Duodenal mucosa (tissue), 2 donors: ENCODE data around the gene CSK.

ENCODE experiments used
- H3K27ac ChIP-seq: one replicate; pipeline ENCODE4 v1.7.0; 2013; ENCODE audit warnings: low read depth, low read length
- H3K27me3 ChIP-seq, 2 donors: one replicate each; pipeline ENCODE4 v1.7.0; 2013; ENCODE audit warnings: low read length in 2 of 2, control low read depth in 1 of 2; ENCODE audit not compliant: insufficient read depth in 2 of 2, control insufficient read depth in 1 of 2
- H3K36me3 ChIP-seq, 2 donors: one replicate each; pipeline ENCODE4 v1.7.0; 2013; ENCODE audit warnings: low read length in 2 of 2, control low read depth in 1 of 2; ENCODE audit not compliant: insufficient read depth in 2 of 2, control insufficient read depth in 1 of 2
- H3K4me1 ChIP-seq, 2 donors: one replicate each; pipeline ENCODE4 v1.7.0; 2013; ENCODE audit warnings: low read length in 2 of 2, control low read depth in 1 of 2; ENCODE audit not compliant: insufficient read depth in 2 of 2, control insufficient read depth in 1 of 2
- H3K4me3 ChIP-seq, 2 donors: one replicate each; pipeline ENCODE4 v1.7.0; 2013; ENCODE audit warnings: low read length in 2 of 2, low read depth in 1 of 2
- H3K9ac ChIP-seq, 2 donors: one replicate each; pipeline ENCODE4 v1.7.0; 2013; ENCODE audit warnings: low read length in 2 of 2, low read depth in 1 of 2
- H3K9me3 ChIP-seq, 2 donors: one replicate each; pipeline ENCODE4 v1.7.0; 2013; ENCODE audit warnings: low read length in 2 of 2, control low read depth in 1 of 2; ENCODE audit not compliant: control insufficient read depth in 1 of 2

Gene CSK

DNA sequence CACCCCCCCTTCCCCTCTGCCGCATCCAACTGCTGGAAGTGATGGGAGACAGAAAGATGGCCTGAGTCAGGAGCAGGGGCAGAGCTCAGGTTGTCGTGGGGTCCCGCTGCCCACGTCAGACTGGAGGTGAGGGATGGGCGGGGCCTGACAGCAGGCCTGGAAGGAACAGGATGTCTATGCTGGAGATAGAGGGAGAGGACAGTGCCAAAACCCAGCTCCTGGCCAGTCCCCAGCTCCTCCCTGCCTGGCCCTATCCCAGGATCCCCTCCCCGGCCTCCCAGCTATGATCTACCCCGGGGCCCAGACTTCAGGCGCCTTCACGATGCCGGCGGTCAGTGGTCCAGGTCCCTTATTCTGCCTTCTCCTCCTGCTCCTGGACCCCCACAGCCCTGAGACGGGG, 30.7 kb downstream of the CSK start, which contains the start of gene LMAN1L:
TSS of gene LMAN1L (plus strand) at position 303 of the 400 bp plus-strand sequence. CDS start at position 323, 20 bp downstream.
- no peaks in the 10 kb centered on the region for H3K27me3 ChIP-seq
- H3K4me1 ChIP-seq, result peaks cover 21 to 26% of the 10 kb centered on the region in 2 donors
- H3K9me3 ChIP-seq, result no peaks in the 10 kb centered on the region
- H3K4me3 ChIP-seq, result no peak within 1 kb of the TSS
- H3K27ac ChIP-seq, result no peak within 1 kb of the TSS
- H3K36me3 ChIP-seq, result no peaks in the 10 kb centered on the region
- no peak within 1 kb of the TSS for H3K9ac ChIP-seq

DNA sequence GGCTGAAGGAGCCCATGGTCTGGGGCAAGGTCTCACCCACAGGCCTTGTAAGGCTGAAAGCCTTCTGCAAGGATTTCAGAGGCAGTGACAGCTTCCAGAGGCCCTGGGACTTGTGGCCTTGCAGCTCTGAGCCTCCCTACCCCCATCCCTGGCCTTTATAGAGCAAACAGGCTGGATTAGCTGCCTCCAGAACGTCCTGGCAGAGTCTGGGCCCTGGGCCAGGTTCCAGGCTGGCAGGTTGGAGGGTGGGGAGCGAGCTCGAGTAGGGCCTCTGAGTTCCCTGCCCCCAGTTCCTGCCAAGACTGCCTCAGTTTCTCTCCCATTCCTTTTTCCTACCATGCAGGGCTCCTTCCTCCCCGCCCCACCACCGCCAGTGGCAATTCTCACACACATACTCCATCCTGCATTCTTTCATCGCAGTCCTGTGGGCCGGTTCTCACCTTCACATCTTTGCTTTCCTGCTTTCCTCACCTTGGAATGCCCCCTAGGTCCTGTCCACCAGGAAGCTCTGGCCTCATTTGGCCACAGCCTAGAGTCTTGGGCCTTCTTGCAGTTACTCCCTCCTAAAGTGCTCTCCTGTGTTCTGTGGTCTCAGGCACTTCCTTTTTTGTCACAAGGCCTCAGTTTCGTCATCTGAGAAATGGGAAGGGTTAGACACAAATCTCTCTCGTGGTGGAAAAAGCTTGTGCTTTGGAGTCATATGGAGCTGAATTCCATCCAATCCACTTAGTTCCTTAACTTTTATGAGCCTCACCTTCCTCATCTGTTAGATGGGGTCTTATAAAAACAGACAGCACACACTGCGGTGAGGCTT, 33.4 kb downstream of the CSK start:
- H3K27ac ChIP-seq, result no peak overlapping the region
- peak overlapping the region in 1 of 2 donors; percentile 43 for H3K9ac ChIP-seq

GRCh38 chr15:74815961-74816360, 34.1 kb downstream of the CSK start:
- Histone ChIP-seq H3K27ac (no peak overlapping the region), H3K9ac (no peak overlapping the region), H3K4me3 (no peak overlapping the region), H3K27me3 (no peaks in the 10 kb centered on the region), H3K9me3 (no peaks in the 10 kb centered on the region), H3K36me3 (no peaks in the 10 kb centered on the region), H3K4me1 (peaks cover 30 to 34% of the 10 kb centered on the region in 2 donors)

More for the DNA sequence above, 33.4 kb downstream of the CSK start:
- no peaks in the 10 kb centered on the region for H3K36me3 ChIP-seq
- H3K9me3 ChIP-seq, result no peaks in the 10 kb centered on the region
- H3K4me1 ChIP-seq, result peaks cover 30 to 34% of the 10 kb centered on the region in 2 donors
- no peaks in the 10 kb centered on the region for H3K27me3 ChIP-seq
- no peak overlapping the region for H3K4me3 ChIP-seq

DNA sequence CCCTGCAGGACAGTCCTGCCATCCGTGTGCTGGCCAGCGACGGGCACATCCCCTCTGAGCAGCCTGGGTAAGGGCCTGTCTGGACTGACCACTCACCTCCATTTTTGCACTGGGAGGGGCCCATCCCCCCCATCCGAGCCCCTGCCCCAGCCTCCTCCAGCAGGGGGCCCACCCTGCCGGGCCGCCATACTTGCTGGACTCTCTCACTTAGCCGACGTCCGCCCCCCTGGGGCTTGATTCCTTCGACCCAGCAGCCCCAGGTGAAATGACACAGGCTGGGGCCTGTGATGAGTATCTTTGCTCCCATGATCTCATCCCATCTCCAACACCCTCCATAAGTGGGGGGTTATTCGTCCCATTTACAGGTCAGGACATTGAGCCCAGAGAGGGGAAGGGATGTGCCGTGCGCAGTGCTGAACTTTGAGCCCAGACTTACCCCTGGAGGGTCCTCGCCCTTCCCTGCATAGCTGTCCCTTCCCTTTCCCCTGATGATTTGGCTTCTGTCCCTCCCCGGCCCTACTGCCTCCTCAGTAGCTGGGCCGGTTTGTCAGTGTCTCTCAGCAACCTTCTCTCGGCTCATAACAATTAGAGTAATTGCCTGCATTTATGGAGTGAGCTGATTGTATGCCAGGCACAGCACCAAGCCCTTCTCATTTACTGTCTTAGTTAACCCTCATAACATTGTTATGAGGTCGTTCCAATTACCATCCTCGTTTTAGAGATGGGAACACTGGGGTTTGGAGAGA, 34.9 kb downstream of the CSK start:
- Histone ChIP-seq H3K27ac (no peak overlapping the region), H3K27me3 (no peaks in the 10 kb centered on the region), H3K4me1 (peaks cover 30 to 34% of the 10 kb centered on the region in 2 donors)

DNA sequence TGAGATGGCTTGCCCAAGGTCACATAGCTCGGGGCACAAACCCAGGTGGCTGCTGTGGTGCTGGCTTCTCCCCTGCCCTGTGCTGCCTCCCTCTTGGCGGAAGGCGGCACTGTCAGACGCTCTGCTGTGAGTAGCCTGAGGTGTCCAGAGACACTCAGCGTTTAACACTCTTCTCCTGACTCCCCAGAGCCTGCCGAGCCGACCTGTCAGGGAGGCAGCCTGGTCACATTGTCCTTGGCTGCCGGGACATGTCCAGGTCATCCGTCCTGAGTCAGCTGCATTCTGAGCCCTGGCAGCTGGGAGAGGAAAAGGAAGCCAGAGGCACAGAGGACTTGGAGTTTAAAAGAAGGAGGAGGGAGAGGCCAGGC, 35.5 kb downstream of the CSK start:
- Histone ChIP-seq H3K9me3 (no peaks in the 10 kb centered on the region), H3K9ac (peak overlapping the region in 1 of 2 donors; percentile 7), H3K27ac (no peak overlapping the region), H3K27me3 (no peaks in the 10 kb centered on the region), H3K4me1 (peaks cover 30 to 34% of the 10 kb centered on the region in 2 donors), H3K36me3 (no peaks in the 10 kb centered on the region), H3K4me3 (no peak overlapping the region)

More for the DNA sequence above, 34.9 kb downstream of the CSK start:
- no peaks in the 10 kb centered on the region for H3K36me3 ChIP-seq
- no peak overlapping the region for H3K4me3 ChIP-seq
- H3K9ac ChIP-seq, result peak overlapping the region; percentile 1 to 7
- no peaks in the 10 kb centered on the region for H3K9me3 ChIP-seq

DNA sequence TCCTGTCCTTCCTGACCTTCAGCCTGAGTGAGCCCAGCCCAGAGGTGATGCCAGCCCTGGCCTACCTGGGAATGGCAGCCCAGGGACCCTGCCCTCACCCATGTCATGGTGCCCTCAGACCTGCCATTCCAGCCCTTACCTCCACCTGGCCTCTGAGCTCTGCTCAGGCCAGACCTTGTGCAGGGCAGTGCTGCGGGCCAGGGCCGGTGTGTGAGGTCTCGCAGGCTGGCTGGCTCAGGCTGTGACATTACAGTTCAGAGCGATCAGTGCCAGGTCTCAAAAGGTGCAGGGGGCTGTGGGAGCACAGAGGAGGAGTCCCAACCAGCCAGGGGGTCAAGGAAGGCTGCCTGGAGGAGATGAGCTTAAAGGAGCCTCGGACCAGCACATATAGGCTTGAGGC, 38.2 kb downstream of the CSK start:
- Histone ChIP-seq H3K27ac (no peak overlapping the region), H3K9ac (no peak overlapping the region)

GRCh38 chr15:74821091-74821789, 39.4 kb downstream of the CSK start:
- no peak overlapping the region for H3K4me3 ChIP-seq

More for the DNA sequence above, 38.2 kb downstream of the CSK start:
- H3K27me3 ChIP-seq, result no peaks in the 10 kb centered on the region
- H3K36me3 ChIP-seq, result no peaks in the 10 kb centered on the region
- H3K4me1 ChIP-seq, result peaks cover 25 to 28% of the 10 kb centered on the region in 2 donors
- H3K9me3 ChIP-seq, result no peaks in the 10 kb centered on the region
- H3K4me3 ChIP-seq, result no peak overlapping the region

DNA sequence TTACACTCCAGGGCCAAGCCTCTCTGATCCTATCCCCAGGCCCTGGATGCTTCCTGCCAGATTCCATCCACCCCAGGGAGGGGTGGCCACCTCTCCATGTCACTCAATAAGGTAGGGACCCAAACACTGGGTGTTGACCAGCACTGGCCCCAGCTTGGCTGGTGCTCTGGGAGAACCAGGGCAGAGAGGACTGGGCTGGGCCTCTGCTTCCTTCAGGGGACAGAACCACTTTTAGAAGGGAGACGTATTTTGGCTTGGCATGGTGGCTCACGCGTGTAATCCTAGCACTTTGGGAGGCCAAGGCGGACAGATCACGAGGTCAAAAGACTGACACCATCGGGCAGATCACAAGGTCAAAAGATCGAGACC, 39.9 kb downstream of the CSK start:
- H3K4me3 ChIP-seq, result no peak overlapping the region
- peaks cover 19 to 20% of the 10 kb centered on the region in 2 donors for H3K4me1 ChIP-seq
- no peaks in the 10 kb centered on the region for H3K36me3 ChIP-seq
- H3K27me3 ChIP-seq, result peaks cover 1 to 10% of the 10 kb centered on the region in 2 donors
- H3K9ac ChIP-seq, result no peak overlapping the region
- H3K27ac ChIP-seq, result no peak overlapping the region
- H3K9me3 ChIP-seq, result no peaks in the 10 kb centered on the region

More at GRCh38 chr15:74821091-74821789, 39.4 kb downstream of the CSK start:
- no peaks in the 10 kb centered on the region for H3K36me3 ChIP-seq
- H3K9me3 ChIP-seq, result no peaks in the 10 kb centered on the region
- H3K4me1 ChIP-seq, result peaks cover 20 to 22% of the 10 kb centered on the region in 2 donors
- no peak overlapping the region for H3K9ac ChIP-seq
- no peak overlapping the region for H3K27ac ChIP-seq
- peaks cover 0 to 8% of the 10 kb centered on the region in 2 donors for H3K27me3 ChIP-seq

DNA sequence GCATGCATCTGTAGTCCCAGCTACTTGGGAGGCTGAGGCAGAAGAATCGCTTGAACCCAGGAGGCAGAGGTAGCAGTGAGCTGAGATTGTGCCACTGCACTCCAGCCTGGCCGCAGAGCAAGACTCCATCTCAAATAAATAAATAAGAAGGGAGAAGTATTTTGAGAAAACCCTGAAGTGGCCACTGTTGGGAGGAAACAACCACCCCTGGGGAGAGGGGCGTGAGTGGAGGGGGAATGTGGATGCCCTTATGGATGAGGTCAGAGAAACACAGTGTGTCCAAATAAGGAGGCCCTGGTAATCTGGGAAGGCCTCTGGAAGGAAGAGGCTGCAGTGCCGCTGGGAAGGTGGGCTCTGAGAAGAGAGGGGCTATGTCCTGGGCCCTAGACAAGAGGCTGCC, 40.4 kb downstream of the CSK start:
- no peak overlapping the region for H3K9ac ChIP-seq
- peaks cover 14 to 16% of the 10 kb centered on the region in 2 donors for H3K4me1 ChIP-seq
- H3K27me3 ChIP-seq, result peaks cover 6 to 15% of the 10 kb centered on the region in 2 donors
- H3K4me3 ChIP-seq, result no peak overlapping the region
- no peak overlapping the region for H3K27ac ChIP-seq
- H3K36me3 ChIP-seq, result no peaks in the 10 kb centered on the region
- no peaks in the 10 kb centered on the region for H3K9me3 ChIP-seq
